HT1080 (cell line): Measurements from ENCODE around the gene ZRANB3. TPM values are rescaled to one million over a fixed set of nuclear protein-coding genes. Genes with fewer than 3 reads are reported as not detected.
A peak's percentile ranks its signal among the peaks of the same experiment; 100 is the strongest.
"Not testable (repeated sequence)": the region's sequence is repeated elsewhere in the genome, so short reads cannot be mapped to it uniquely, and the experiment has no call there.

Experiments
- DNase-seq: peaks from one replicate; pipeline ENCODE4 v3.0.0-alpha.2; 2015; ENCODE audit warnings: low read depth
- total RNA-seq: library from RNA; depleted of rRNA; stranded (reverse); fragments of >200 nt; shearing (Covaris generic); gene quantifications from 2 replicates; pipeline ENCODE4 v1.2.3, GENCODE V29; 2014

Gene ZRANB3
- total RNA-seq, 1 experiment from 2014 or later: 9.0 TPM

- DNase-seq: no peak
Observed at GRCh38 chr2:135494503-135494902, 36.5 kb downstream of the ZRANB3 start.

- no peak for DNase-seq
Observed at GRCh38 chr2:135490376-135490775, 40.6 kb downstream of the ZRANB3 start.

GRCh38 chr2:135485441-135485840 is 45.6 kb downstream of the ZRANB3 start:
- no peak for DNase-seq

DNA sequence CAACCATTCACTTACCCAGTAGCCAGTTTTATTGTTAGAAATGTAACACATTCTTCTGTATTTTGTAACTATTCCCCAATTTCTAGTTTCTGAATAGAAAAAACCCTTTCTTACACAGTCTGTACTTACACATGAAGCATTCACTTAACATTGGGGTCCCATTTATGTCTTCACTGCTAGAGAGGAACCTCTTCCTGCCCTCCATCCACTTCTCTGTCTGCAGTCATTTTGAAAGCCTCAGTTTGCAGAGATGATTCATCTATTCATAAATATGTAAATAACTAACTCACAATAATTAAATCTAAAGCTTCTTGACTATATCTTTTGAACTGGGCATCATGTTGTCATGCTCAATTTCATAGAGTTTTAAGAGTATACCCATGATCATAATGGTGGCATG is 55.9 kb downstream of the ZRANB3 start:
- DNase-seq: no peak

GRCh38 chr2:135473567-135473966 is 57.5 kb downstream of the ZRANB3 start:
- peak; percentile 18 for DNase-seq

DNA sequence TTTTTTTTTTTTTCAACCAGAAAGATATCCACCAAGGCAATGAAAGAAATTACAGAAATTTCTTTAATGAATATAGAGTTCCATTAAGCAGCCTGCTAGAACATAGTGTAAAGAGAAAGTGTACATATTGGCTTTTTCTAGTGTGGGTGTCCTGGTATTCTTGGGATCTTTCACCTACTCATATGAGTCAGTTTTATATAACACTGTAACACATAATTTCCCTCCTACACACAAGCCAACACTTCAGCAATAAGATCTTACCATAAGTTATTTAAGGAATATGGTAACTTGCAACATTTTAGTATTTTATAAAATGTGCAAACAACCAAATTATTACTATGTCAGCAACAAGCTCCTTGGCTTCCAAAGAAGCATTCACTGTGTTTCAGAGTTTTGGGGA is 59.9 kb downstream of the ZRANB3 start:
- DNase-seq: no peak

- DNase-seq: no peak
Observed at GRCh38 chr2:135457279-135457678, 73.7 kb downstream of the ZRANB3 start.

GRCh38 chr2:135456835-135457234 is 74.2 kb downstream of the ZRANB3 start:
- no peak for DNase-seq

DNA sequence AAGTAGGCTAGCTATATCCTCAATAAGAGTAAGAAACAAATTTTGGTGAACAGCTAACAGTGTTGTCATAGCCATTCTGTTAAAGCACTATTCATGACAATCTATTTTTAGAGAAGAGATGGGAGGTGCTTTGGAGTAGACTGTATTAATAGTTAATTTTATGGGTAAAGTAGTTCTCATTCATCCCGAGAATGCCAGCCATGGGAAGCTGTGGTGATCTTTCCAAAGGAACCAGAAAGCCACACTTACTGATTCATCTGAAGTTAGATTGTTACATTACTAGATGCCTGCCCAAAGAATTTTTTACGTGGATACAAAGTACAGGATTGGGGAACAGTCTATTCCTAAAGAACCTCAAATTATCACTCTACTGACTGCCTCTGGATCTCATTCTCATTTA is 74.6 kb downstream of the ZRANB3 start:
- no peak for DNase-seq

- DNase-seq: no peak
Observed at GRCh38 chr2:135454608-135455007, 76.4 kb downstream of the ZRANB3 start.

- not testable (repeated sequence) for DNase-seq
Observed at GRCh38 chr2:135453027-135453426, 78.0 kb downstream of the ZRANB3 start.

DNA sequence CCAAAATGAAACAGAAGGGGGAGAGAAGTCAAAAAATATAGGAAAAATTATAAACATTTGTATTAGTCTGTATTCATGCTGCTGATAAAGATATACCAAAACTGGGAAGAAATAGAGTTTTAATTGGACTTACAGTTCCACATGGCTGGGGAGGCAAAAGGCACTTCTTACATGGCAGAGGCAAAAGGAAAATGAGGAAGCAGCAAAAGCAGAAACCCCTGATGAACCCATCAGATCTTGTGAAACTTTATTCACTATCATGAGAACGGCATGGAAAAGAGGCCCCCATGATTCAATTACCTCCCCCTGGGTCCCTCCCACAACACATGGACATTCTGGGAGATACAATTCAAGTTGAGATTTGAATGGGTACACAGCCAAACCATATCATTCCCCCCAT is 79.1 kb downstream of the ZRANB3 start:
- DNase-seq: no peak

DNA sequence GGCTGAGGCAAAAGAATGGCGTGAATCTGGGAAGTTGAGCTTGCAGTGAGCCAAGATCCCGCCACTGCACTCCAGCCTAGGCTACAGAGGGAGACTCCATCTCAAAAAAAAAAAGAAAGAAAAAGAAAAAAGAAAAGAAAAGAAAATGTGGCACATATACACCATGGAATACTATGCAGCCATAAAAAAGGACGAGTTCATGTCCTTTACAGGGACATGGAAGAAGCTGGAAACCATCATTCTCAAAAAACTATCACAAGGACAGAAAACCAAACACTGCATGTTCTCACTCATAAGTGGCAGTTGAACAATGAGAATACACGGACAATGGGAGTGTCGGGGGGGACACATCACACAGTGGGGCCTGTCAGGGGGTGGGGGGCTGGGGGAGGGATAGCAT is 88.0 kb downstream of the ZRANB3 start:
- not testable (repeated sequence) for DNase-seq

- not testable (repeated sequence) for DNase-seq
Observed at GRCh38 chr2:135435155-135435554, 95.9 kb downstream of the ZRANB3 start.

GRCh38 chr2:135424849-135425248 is 106.2 kb downstream of the ZRANB3 start:
- DNase-seq: no peak

DNA sequence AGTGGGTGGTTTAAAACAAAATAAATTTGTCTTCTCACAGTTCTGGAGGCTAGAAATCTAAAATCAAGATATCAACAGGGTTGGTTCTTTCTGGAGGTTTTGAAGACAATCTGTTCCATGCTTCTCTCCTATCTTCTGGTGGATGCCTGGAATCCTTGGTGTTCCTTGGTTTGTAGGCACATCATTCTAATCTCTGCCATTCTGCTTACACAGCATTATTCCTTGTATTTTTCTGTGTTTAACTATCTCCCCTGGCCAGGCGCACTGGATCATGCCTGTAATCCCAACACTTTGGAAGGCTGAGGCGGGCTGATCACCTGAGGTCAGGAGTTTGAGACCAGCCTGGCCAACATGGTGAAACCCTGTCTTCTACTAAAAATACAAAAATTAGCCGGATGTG is 108.1 kb downstream of the ZRANB3 start:
- no peak for DNase-seq

- no peak for DNase-seq
Observed at GRCh38 chr2:135411646-135412045, 119.4 kb downstream of the ZRANB3 start.

DNA sequence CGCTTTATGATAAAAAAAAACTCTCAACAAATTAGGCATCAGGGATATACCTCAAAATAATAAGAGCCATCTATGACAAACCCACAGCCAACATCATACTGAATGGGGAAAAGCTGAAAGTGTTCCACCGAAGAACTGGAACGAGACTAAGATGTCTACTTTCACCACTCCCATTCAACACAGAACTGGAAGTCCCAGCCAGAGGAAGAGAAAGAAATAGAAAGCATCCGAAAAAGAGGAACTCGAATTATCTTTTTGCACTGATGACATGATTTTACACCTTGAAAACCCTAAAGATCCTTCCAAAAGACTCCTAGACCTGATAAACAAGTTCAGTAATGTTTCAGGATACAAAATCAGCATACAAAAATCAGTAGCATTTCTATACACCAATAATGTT is 121.6 kb downstream of the ZRANB3 start:
- no peak for DNase-seq

DNA sequence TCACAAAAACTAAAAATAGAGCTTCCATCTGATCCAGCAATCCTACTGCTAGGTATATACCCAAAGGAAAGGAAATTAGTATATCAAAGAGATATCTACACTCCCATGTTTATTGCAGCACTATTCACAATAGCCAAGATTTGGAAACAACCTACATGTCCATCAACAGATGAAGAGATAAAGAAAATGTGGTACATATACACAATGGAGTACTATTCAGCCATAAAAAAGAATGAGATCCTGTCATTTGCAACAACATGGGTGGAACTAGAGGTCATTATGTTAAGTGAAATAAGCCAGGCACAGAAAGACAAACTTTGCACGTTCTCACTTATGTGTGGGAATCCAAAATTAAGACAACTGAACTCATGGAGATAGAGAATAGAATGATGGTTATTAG is 134.8 kb downstream of the ZRANB3 start:
- not testable (repeated sequence) for DNase-seq

DNA sequence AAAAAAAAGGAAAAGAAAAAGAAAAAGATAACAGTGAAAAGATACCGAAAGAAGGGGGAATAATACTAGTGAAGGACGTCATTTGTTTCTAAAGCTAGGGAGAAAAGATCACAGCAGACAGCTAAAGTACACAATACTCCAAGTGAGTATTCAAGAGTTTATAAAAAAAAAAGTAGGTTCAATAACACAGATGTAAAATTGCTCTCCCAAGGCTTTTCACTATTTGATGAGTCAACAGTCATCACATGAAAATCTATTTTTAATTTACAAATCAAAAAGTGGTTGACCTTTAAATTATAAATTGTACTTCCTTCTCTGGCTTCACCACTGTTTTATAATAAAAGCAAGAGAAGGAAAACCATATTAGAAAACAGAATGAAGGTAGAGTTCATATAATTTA is 144.0 kb downstream of the ZRANB3 start:
- no peak for DNase-seq

DNA sequence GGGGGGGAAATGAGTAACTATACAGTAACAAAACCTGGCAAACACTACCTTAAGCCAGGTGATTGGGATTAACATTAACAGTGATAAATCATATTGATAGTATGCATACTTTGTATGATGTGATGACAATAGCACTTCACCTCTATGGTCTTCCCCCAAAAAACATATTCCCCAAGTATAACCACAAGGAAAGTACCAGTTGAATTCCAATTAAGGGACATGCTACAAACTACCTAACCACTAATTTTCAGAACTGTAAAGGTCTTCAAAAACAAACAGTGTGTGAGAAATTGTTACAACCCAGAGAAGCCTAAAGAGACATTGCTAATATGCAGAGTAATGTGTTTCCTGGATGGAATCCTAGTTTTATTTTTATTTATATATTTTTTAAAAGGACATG is 152.4 kb downstream of the ZRANB3 start:
- DNase-seq: no peak

DNA sequence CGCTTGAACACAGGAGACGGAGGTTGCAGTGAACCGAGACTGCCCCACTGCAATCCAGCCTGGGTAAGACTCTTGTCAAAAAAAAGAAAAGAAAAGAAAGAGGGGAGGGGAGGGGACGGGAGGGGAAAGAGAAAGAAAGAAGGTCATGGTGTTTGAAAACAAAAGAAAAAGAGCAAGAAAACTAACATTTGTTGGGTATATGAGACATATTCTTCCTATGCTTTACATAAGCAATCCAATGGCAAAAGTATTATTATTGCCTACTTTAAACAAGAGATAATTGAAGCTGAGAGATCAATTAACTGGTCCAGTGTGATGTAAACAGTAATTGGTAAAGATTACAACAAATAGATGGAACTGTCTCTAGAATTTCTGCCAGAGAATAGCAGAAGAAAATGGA is 157.3 kb downstream of the ZRANB3 start:
- DNase-seq: no peak

DNA sequence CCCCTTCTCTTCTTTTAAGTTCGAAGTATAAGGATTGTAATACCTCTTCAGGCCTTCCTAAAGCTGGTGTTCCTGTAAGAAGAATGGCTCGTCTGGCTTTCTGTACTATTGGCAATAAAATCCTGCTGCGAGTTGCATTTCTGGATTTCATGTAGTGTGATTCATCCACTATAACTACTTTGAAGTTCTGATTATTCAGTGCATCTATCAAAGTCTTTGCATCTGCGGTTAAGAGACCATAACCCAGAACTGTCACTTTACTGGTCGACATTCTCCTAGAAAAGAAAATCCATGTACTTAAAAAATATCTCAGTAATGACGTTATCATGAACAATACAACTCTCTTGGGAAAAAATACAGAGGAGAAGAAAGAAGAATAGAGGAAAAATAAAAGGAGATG is 181.1 kb downstream of the ZRANB3 start:
- DNase-seq: no peak

DNA sequence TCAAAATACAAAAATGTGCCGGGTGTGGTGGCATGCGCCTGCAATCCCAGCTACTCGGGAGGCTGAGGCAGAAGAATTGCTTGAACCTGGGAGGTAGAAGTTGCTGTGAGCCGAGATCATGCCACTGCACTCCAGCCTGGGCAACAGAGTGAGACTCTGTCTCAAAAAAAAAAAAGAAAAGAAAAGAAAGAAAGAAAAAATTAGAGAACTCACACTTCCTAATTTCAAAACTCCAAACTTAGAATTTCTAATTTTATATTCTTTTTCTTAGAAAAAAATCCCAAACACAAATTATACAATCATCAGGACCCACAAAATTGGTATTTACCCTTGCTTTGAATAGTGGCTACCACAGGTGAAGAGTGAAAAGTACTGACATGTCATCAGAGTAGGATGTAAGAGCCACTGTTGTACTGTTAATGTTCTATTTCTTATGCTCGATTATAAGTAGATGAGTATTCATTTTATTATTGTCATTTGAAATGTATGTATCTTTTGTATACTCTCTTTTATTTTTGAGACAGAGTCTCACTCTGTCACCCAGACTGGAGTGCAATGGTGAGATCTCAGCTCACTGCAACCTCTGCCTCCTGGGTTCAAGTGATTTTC is 182.8 kb downstream of the ZRANB3 start:
- not testable (repeated sequence) for DNase-seq
